C4-2B (cell line): Measurements from ENCODE around the gene SORCS2.

Experiments used
- CTCF ChIP-seq: fragments of 450-650 bp; conservative IDR thresholded peaks from 2 replicates; pipeline ENCODE4 v1.5.1; 2017; ENCODE audit warnings: mild to moderate bottlenecking
- ZFX ChIP-seq: fragments of 450-650 bp; IDR thresholded peaks from 2 replicates; pipeline ENCODE4 v1.6.1; 2017

GRCh38 chr4:7777017-7777710 is 584.8 kb downstream of the SORCS2 start:
- TF ChIP-seq CTCF (no peak), ZFX (no peak)
